NCI-H2107 treated with DMSO at 0.1 percent for 48 hours (cell line): Measurements from ENCODE around the gene COL8A1.
A peak's percentile ranks its signal among the peaks of the same experiment; 100 is the strongest.

ENCODE experiments used
- DNase-seq: peaks from one replicate; lab custom pipeline; 2025; ENCODE audit not compliant: unreplicated experiment; lab: John Stamatoyannopoulos, UW

COL8A1 gene

DNA sequence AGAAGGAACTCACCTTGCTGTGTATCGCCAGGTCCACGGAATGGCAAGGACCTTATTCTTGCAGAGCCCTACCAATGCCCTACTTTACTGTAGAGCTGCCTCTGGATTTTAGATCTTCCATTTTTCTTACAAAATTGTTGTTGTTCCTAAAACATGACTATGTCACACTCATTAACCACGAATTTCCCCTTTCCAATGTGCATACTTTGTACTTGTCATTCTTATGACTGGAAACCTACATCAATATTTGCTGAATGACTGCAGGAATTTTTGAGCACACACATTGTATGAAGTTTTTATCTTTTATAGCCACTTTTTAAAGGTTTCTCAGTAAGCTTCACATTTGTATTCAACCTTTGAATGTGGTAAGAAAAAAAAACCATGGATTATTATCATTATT lies 143.4 kb downstream of the COL8A1 start:
- no peak for DNase-seq

DNA sequence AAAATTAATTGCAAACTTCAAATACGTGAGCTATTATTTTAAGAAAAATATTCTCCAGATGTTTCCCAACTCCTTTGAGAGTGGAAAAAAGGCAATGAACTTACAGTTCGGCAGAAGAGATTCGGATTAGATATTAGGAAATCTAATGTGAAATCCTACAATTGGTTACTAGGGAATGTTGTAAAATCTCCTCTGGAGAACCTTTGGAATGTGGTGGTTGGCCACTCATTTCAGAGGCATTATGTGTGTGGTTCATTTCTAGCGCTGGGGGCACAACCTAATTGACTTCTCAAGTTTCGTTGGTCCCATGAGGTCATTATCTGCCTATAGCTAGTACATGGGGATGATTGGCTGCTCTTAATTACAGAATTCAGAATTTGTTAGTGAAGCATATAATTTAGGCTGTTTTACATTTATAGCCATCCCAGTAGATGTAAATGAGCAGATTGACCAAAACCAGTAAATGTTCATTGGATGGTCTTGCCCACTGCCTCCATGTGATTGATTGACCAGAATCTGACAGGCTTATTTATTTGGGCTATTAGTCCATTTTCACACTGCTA lies 144.7 kb downstream of the COL8A1 start:
- DNase-seq = no peak

DNA sequence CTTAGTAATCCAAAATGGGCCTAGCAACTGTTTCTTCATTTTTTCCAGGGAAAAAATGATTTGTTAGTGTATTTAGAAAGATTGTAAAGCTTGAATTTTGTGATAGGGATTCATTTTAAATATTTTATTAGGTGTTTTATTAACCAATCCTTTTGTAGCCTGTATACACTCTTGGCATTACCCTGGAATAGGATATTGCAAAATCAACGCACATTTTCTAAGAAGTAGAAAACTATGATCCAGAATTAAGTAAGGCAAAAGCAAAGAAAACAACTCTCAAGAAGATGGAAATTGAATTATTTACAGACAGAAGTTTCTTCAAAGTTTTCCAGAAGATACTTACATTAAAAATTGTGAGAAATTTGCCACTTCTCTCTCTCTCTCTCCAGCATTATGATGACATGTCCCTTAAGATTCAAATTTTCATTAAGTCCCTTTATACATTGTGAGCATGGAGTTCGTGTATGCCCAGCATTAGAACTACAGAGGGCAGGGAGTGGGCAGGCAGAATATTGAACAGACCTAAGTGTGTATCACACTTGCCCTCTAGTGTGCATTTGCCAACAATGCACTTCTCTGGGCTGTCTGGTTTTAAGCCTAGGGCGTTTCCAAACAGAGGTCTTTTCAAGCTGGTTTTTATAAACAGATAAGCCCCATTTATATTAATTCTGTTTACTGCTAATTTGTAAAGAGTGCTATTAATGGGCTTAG lies 150.8 kb downstream of the COL8A1 start:
- DNase-seq = peak; percentile 14

DNA sequence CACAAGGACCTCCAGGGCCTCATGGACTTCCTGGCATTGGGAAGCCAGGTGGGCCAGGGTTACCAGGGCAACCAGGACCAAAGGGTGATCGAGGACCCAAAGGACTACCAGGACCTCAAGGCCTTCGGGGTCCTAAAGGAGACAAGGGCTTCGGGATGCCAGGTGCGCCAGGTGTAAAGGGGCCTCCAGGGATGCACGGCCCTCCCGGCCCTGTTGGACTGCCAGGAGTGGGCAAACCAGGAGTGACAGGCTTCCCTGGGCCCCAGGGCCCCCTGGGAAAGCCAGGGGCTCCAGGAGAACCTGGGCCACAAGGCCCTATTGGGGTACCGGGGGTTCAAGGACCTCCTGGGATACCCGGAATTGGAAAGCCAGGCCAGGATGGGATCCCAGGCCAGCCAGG lies 156.1 kb downstream of the COL8A1 start:
- DNase-seq = no peak

DNA sequence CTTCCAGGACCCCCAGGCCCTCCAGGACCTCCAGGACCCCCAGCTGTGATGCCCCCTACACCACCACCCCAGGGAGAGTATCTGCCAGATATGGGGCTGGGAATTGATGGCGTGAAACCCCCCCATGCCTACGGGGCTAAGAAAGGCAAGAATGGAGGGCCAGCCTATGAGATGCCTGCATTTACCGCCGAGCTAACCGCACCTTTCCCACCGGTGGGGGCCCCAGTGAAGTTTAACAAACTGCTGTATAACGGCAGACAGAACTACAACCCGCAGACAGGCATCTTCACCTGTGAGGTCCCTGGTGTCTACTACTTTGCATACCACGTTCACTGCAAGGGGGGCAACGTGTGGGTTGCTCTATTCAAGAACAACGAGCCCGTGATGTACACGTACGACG lies 157.2 kb downstream of the COL8A1 start:
- no peak for DNase-seq

DNA sequence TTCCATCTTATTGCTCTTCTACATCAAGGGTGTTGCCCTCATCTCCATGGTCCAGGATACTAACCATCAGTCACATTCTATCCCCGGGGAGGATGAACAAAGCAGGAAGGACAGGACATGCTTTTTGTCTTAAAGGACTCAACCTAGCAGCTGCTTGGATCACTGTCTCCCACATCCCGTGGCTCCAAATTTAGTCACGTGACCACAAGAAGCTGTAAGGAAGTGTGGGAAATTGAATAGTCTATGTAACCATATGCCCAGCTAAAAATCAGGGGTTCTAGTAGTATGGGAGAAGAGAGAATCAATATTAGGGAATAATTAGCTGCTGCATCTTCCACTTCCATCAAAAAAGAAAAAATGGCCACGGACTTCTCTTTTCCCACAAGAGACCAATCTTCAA lies 161.0 kb downstream of the COL8A1 start:
- DNase-seq = no peak

DNA sequence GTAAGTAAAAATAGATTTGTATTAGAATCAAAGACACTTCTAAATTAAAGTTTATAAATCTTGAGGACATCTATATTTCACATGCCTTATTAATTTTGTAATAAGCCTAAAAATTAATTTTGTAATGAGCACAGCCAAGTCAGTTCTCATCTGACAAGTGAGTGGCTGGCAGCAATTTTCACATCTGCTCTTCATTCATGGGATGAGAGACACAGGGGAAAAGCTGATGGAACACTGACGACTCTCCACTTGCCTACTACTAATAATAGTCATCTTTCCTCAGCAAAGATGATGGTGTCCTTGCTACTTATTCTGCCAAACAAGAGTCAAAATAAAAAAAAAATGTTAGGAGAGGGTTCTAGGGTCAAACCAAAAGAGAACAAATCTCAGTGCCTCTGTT lies 164.9 kb downstream of the COL8A1 start:
- no peak for DNase-seq

DNA sequence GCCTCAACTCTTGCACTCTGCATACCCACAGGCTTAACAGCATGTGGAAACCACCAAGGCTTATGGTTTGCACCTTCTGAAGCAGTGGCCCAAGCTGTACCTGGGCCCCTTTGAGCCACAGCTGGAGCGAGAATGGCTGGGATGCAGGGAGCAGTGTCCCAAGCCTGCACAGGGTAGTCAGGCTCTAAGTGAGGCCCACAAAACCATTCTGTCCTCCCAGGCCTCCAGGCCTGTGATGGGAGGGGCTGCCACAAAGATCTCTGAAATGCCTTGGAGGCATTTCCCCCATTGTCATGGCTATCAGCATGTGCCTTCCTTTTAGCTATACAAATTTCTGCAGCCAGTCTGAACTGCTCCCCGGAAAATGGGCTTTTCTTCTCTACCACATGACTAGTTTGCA lies 166.8 kb downstream of the COL8A1 start:
- DNase-seq = no peak

DNA sequence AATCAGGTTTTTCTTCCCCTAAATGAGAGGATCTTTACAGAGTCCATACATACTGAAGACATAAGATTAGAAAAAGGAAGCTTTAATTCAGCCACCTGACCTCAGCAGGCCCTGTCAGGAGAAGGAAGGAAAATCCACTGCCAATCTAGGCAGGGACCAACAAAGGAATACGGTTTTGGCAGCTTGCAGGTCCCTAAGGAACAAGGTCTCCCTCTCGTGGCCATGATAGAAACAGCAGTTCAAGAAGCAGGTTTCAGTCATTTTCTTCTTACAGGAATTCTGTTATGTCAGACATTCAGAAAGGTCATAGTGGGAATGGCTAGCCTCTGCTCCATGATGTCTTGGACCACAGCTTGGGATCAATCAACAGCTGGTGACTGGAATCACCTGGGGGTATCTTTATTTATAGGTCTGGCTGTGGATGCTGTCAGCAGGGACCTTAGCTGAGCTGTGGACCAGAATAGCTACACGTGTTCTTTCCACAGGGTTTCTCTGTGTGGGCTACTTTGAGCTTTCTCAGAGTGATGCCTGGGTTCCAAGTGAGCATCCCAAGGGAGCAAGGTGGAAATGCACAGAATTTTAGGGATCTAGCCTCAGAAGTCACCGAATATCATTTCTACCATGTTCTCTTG lies 169.9 kb downstream of the COL8A1 start:
- DNase-seq = peak; percentile 53

DNA sequence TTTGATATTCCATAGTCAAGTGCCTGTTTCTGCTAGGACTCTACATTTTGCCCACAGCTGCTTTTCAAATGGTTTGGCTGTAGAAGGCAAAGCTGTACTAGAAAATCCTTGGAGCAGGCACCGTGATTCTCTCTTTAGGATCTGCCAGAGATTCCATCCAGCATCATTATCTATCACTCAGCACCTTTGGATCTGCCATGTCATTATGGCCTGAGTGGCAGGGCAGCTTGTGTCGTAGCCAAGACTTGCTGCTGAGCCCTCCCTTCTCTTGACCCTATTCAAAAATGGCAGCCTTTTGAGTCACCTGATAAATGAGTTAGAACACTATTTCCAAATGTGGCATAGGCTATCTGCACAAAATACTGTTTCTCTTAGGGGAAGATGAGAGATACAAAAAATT lies 171.2 kb downstream of the COL8A1 start:
- no peak for DNase-seq

DNA sequence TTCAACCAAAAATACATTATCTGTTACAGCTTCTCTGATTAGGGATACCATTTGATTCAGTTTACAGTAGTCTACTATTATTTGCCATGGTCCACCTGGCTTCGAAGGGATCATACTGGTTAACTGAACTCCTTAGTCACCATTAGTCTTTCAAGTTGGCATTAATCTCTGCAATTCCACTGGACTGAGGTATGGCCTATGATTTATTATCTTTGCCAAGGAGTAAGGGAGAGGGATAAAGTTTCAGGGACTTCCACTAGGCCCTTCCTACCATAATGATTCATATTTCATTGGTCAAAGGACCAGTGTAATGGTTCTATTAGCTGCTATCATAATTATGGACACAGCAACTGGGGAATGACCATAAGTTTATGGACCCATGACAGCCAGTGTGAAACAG lies 172.0 kb downstream of the COL8A1 start:
- no peak for DNase-seq

DNA sequence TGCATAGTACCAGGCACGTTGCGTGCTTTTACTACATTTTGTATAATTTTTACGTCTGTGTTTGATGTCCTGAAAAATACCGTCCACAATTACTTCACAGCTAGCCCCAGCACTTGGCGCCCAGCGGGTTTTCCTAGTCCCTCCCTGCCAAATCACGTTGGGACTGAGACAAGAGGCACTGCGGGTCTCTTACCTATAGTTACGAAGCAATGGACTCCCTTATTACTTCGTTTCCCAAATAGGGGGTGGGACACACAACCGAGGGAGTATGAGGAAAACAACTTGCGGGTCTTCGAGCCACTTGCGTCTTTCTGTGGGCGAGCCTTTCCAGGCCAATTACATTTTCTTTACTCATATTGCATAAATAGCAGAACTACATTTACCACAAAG lies 178.6 kb downstream of the COL8A1 start:
- DNase-seq = no peak

DNA sequence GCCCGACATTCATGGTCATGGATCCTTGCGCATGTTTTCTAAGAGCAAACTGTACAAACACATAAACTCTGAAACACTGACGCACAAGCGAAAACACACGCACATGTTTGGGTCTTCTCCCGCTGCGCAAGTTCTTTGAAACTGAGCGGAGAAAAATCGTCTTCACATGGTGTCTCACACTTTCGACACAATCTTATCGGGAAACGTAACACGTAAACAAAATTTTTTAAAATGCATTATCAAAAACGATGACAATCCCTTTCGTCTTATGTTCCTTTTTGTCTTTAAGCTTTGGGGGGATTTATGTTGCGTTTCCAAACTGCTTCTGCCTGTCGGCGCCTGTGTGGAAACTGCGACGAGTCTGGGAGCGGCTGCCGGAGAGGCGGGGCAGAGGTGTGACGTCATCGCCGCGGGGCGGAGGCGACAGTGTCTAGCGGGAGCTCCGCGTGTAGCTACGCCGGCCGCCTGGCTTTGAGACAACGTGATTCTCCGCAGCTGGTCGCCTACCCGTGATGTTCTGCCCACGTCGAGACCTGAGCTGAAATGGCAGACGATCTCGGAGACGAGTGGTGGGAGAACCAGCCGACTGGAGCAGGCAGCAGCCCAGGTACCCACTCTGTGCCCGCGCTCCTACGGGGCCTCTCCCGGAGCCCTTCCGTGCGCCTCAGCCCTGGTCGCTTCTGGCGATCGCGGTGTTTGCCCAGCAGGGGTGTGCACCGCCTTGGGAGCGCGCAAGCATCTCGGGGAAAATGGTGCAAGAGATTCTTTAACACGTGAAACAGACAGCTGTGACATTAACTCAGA lies 179.2 kb downstream of the COL8A1 start, which contains the start of gene CMSS1:
Gene CMSS1 (plus strand): TSS at position 426 of the 804 bp plus-strand sequence.
- peak; percentile 94 for DNase-seq

DNA sequence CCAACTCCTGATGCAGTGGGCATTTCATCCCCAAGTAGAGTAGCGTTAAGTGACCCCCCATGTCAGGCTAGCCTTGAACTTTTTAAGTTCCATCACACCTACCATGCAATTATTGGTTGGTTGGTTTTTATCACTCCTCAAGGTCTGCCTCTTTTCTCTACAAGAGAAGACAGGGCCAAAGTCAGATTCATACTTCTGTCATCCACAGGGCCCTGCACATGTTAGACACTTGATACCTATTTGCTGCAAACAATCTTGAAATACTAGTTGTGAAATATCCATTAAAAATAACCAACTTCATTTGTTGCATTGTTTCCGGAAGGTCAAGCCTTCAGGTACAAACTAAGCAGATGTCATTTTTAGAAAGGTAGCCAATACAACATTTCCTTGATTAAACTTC lies 180.4 kb downstream of the COL8A1 start:
- no peak for DNase-seq

DNA sequence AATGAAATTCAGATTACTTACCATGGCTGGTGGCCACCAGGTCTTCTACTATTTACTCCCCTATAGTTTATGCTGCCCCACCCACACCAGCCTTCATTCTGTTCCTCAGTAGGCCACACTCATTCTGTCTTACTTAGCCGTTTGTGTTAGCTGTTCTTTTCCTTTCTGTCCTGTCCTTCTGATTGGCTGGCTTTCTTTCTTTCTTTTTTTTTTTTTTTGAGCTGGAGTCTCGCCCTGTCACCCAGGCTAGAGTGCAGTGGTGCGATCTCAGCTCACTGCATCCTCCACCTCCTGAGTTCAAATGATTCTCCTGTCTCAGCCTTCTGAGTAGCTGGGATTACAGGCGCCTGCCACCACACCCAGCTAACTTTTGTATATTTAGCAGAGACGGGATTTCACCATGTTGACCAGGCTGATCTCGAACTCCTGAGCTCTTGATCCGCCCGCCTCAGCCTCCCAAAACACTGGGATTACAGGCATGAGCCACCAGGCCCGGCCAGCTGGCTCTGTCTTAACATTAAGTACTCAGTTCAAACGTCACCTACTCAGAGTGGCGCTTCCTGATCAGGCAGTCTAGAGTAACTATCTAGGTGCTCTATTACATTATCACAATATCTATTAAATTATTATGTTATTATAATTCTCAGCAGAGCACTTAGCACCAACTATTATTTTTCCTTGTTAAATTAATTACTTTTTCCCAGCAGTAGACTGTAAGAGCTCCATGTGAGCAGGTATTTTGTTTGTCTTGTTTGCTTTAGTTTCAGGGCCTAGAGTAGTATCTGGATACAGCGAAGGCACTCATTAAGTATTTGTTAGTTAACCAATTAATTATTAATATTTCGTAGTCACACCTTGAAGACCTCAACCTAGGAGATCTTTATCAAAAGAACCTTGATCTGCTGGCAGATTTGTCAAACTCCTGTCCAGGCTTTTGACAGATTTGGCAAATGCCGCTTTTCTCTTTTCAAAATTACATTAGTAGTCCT lies 185.6 kb downstream of the COL8A1 start:
- no peak for DNase-seq

DNA sequence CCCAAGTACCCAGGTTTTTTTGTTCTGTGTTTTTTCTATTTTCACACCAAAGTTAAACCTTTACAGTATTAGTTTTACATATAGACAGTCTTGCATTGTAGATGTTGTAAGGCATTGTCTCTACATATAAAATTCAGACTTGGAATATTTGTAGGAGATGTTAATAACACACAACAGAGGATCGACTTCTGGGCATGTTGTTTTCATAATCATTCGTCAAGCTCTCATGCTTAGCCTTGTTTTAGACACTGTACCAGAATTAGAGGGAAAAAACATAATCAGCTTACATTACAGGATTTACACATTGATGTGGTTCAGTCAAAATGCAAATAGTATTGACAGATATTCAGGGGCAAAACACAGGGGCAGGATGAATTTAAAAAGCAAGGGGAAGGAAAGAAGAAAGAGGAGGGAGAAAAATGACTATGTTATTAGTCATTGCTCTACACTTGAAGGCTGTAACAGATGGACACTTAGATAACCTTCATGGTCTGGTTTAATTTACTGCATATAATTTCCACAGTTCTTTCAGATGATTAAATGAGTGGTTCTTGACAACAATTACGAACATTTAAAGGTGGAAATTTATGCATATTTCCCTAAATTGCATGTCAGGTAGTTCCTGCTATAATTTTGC lies 186.7 kb downstream of the COL8A1 start:
- DNase-seq = no peak

DNA sequence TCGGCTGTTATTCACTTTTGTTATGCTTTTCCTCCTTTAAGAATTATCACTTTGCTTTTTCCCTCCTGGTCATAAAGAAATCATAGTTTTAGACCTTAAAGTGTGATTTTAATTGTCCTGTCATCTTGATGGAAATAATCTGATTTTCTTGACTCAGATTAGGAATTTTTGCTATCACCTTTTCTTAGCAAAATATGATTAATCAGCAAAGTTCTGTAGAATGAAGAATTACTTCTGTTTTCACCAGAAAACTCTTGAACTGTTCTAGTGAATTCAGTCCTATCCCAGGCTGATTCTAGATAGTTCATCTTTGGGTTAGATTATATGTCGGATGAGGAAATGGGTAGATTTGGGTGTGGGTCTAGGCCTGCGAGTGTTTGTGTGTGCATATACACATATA lies 191.4 kb downstream of the COL8A1 start:
- no peak for DNase-seq

DNA sequence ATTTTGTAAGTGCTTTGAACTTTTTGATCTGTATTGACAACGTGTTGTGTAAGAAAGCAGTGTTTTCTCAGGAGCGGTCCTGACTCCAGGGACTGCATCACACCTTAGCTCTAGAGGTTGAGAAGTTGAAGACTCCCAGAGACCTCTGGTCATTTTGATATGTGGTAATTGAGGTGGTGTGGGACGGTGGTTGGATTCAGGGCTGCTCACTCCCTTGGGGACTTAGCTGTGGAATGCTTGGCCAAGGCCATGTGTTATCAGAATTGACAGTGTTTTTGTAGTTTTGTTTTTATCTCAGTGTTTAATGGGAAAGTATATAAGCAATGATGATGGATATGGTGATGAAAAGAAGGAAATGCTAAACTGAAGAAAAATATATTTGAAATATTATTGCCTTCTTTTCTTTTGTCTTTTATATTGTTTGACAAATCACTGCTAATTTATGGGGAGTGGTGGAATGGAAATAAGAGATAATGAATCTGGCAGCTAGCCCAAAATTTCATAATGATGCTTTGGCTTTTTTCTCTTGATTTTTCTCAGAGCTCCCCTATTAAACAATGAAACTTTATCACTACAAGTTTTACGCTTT lies 195.3 kb downstream of the COL8A1 start:
- no peak for DNase-seq

DNA sequence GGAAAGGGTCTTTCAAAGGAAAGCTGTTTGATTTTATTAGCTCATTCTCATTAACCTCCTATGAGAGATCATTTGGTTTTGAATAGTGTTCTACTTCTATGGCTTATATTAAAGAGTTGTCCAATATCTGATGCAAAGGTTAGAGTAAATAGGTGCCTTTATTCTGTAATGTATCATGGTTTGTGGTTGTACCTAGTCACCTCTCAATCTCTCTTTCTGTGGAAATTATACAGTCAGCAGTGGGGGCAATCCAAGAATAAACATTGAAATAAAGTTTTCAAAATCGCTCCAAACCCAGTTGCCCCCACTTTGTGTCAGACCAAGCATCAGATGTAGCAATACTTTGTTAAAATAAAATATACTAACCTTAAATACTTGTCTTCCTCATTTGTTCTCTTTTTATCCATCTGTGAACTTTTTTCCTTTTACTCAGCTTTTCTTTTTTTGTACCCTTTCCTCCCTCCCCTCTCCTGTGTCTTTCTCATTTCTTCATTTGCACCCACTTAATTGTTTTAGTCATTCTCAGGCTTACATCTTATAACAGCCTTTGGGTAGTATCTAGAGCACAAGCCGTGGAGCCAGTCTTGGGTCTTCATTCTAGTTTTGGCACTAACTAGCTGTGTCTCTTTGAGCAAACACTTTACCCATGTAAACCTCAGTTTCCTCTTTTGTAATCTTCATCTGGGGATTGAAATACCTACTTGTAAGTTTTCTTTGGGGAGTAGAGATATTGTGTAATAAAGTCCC lies 196.0 kb downstream of the COL8A1 start:
- no peak for DNase-seq
